Neuronal stem cell (in vitro differentiated cells): Measurements from ENCODE around the gene ACACB.

ENCODE experiments used
- DNase-seq: peaks from one replicate; pipeline ENCODE4 v3.0.0-alpha.2; 2013; ENCODE audit warnings: low spot score
- H2AFZ ChIP-seq: one replicate; pipeline ENCODE4 v1.6.1; 2013; ENCODE audit warnings: mild to moderate bottlenecking, low read length, inconsistent platforms
- H2AK5ac ChIP-seq: 2 replicates; pipeline ENCODE4 v1.6.1; 2013; ENCODE audit warnings: low read depth, mild to moderate bottlenecking, inconsistent platforms, low read length, moderate library complexity, mixed read lengths
- H2BK120ac ChIP-seq: 2 replicates; pipeline ENCODE4 v1.6.1; 2013; ENCODE audit warnings: low read depth, mild to moderate bottlenecking, inconsistent platforms, low read length, moderate library complexity, mixed read lengths
- H2BK12ac ChIP-seq: one replicate; pipeline ENCODE4 v1.6.1; 2013; ENCODE audit warnings: low read length, inconsistent platforms
- H2BK15ac ChIP-seq: 2 replicates; pipeline ENCODE4 v1.6.1; 2013; ENCODE audit warnings: mild to moderate bottlenecking, low read length, inconsistent platforms, mixed read lengths
- H2BK5ac ChIP-seq: one replicate; pipeline ENCODE4 v1.6.1; 2013; ENCODE audit warnings: inconsistent platforms, mild to moderate bottlenecking, low read length, moderate library complexity
- H3K14ac ChIP-seq: one replicate; pipeline ENCODE4 v1.6.1; 2013; ENCODE audit warnings: low read length, inconsistent platforms
- H3K18ac ChIP-seq: 2 replicates; pipeline ENCODE4 v1.6.1; 2013; ENCODE audit warnings: low read length, inconsistent platforms
- H3K23ac ChIP-seq: 2 replicates; pipeline ENCODE4 v1.6.1; 2013; ENCODE audit warnings: low read depth, mild to moderate bottlenecking, mixed read lengths, low read length, inconsistent platforms; ENCODE audit not compliant: poor library complexity
- H3K27ac ChIP-seq: replicated peaks from 3 replicates; pipeline ENCODE4 v1.5.1; 2013; ENCODE audit warnings: low read length, inconsistent platforms
- H3K27me3 ChIP-seq, 3 experiments: 2 replicates each; pipeline ENCODE4 v1.6.1; 2013; ENCODE audit warnings: low read length in 3 of 3, mild to moderate bottlenecking in 2 of 3, inconsistent platforms in 1 of 3, low read depth in 1 of 3, mixed read lengths in 1 of 3, moderate library complexity in 1 of 3; ENCODE audit not compliant: control insufficient read depth in 3 of 3, insufficient read depth in 3 of 3
- H3K36me3 ChIP-seq, 2 donors: replicated peaks in 1 of 2; 2 replicates each; pipeline ENCODE4 v1.6.1; 2013; ENCODE audit warnings: low read length in 2 of 2; ENCODE audit not compliant: control insufficient read depth in 2 of 2, insufficient read depth in 2 of 2
- H3K4ac ChIP-seq: 2 replicates; pipeline ENCODE4 v1.6.1; 2013; ENCODE audit warnings: inconsistent platforms, mild to moderate bottlenecking, low read length, moderate library complexity
- H3K4me1 ChIP-seq, 2 donors: 1 replicate in 1 of 2; 2 replicates in 1 of 2; pipeline ENCODE4 v1.6.1; 2013; ENCODE audit warnings: low read length in 2 of 2, low read depth in 1 of 2; ENCODE audit not compliant: control insufficient read depth in 2 of 2, insufficient read depth in 1 of 2
- H3K4me2 ChIP-seq: one replicate; pipeline ENCODE4 v1.6.1; 2013; ENCODE audit warnings: mild to moderate bottlenecking, low read length, inconsistent platforms; ENCODE audit not compliant: insufficient read depth, poor library complexity, severe bottlenecking
- H3K4me3 ChIP-seq, 2 donors: 2 replicates each; pipeline ENCODE4 v1.5.1; 2013; ENCODE audit warnings: low read length in 2 of 2, mild to moderate bottlenecking in 2 of 2, inconsistent platforms in 1 of 2, moderate library complexity in 1 of 2
- H3K79me1 ChIP-seq: one replicate; pipeline ENCODE4 v1.6.1; 2013; ENCODE audit warnings: low read depth, mild to moderate bottlenecking, inconsistent platforms, low read length, moderate library complexity
- H3K9ac ChIP-seq: one replicate; pipeline ENCODE4 v1.6.1; 2013; ENCODE audit warnings: mild to moderate bottlenecking, low read depth, low read length, inconsistent platforms; ENCODE audit not compliant: poor library complexity
- H3K9me3 ChIP-seq, 2 donors: replicated peaks in 1 of 2; 2 replicates each; pipeline versions ENCODE3 to v1.6.1; 2013; ENCODE audit warnings: low read length in 2 of 2, mild to moderate bottlenecking in 2 of 2, inconsistent platforms in 1 of 2, low read depth in 1 of 2, mixed read lengths in 1 of 2, moderate library complexity in 1 of 2; ENCODE audit not compliant: control insufficient read depth in 2 of 2, insufficient read depth in 1 of 2
- H4K8ac ChIP-seq: one replicate; pipeline ENCODE4 v1.6.1; 2013; ENCODE audit warnings: low read depth, mild to moderate bottlenecking, inconsistent platforms, low read length, moderate library complexity
- H4K91ac ChIP-seq: one replicate; pipeline ENCODE4 v1.6.1; 2013; ENCODE audit warnings: low read length, low read depth, mild to moderate bottlenecking, inconsistent platforms; ENCODE audit not compliant: poor library complexity
- WGBS, 2 donors: extraction: QIAGEN DNeasy Blood & Tissue Kit; methylation state at CpG; one replicate each; pipeline ENCODE4 v1.1.7; 2013; ENCODE audit warnings: missing lambda C conversion rate in 2 of 2, mixed read lengths in 1 of 2; ENCODE audit not compliant: insufficient read length in 2 of 2, insufficient replicate concordance in 1 of 2; ENCODE audit errors: extremely low coverage in 2 of 2; 5-methylcytosine and 5-hydroxymethylcytosine counted together

Gene ACACB

DNA sequence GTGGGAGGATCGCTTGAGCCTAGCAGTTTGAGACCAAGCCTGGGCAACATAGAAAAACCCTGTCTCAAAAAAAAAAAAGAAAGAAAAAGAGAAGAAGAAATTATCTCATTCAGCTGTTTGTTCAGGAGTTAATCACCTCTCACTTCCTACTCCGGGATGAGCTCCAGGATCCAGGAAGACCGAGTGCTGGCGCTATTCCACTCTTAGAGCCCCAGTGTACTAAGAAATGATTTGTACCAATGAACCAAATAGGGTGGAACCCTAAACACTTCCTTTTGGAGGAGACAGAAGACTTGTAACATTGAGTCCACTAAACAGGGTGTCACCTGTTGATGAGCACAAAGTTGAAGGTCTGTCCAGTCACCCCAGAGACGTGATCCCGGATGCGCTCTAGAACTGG, 26.7 kb upstream of the ACACB start:
- no peak overlapping the region for H4K91ac ChIP-seq
- no peak overlapping the region for H3K23ac ChIP-seq
- no peak overlapping the region for H3K4me2 ChIP-seq
- H3K18ac ChIP-seq = no peak overlapping the region
- no peak overlapping the region for H3K9ac ChIP-seq
- H4K8ac ChIP-seq = no peak overlapping the region
- H3K4me1 ChIP-seq = peaks cover 9 to 10% of the 10 kb centered on the region in 2 donors
- H2BK120ac ChIP-seq = no peak overlapping the region
- H2BK5ac ChIP-seq = no peak overlapping the region
- no peak overlapping the region for H2AK5ac ChIP-seq
- no peak overlapping the region for H3K4ac ChIP-seq
- DNase-seq = no peak
- WGBS, 2 donors = no CpG with 5 or more reads among the region's 7 CpGs
- H3K27ac ChIP-seq = no peak overlapping the region
- no peak overlapping the region for H3K14ac ChIP-seq
- no peaks in the 10 kb centered on the region for H3K27me3 ChIP-seq
- no peak overlapping the region for H2AFZ ChIP-seq
- H3K36me3 ChIP-seq = peaks cover 23 to 76% of the 10 kb centered on the region in 2 donors
- no peak overlapping the region for H2BK12ac ChIP-seq
- no peaks in the 10 kb centered on the region for H3K79me1 ChIP-seq
- H2BK15ac ChIP-seq = no peak overlapping the region
- H3K4me3 ChIP-seq = no peak overlapping the region
- H3K9me3 ChIP-seq = peaks cover 1 to 7% of the 10 kb centered on the region in 2 donors

GRCh38 chr12:109092497-109093021, 23.8 kb upstream of the ACACB start:
- no peak overlapping the region for H3K14ac ChIP-seq
- H3K18ac ChIP-seq = no peak overlapping the region
- H2BK12ac ChIP-seq = no peak overlapping the region
- DNase-seq = no peak
- no peak overlapping the region for H4K8ac ChIP-seq
- peaks cover 10 to 11% of the 10 kb centered on the region in 2 donors for H3K4me1 ChIP-seq
- H3K36me3 ChIP-seq = peaks cover 14 to 47% of the 10 kb centered on the region in 2 donors
- peak overlapping the region; percentile 77 for H2AFZ ChIP-seq
- H2AK5ac ChIP-seq = peak overlapping the region; percentile 43
- no peaks in the 10 kb centered on the region for H3K27me3 ChIP-seq
- no peak overlapping the region for H3K27ac ChIP-seq
- H3K4ac ChIP-seq = no peak overlapping the region
- H3K9ac ChIP-seq = no peak overlapping the region
- H4K91ac ChIP-seq = no peak overlapping the region
- H2BK120ac ChIP-seq = no peak overlapping the region
- H3K4me3 ChIP-seq = peak overlapping the region in 1 of 2 donors; percentile 51
- no peaks in the 10 kb centered on the region for H3K79me1 ChIP-seq
- no peak overlapping the region for H3K23ac ChIP-seq
- no peak overlapping the region for H2BK5ac ChIP-seq
- no peak overlapping the region for H3K4me2 ChIP-seq
- no CpG with 5 or more reads among the region's 6 CpGs for WGBS, 2 donors
- peaks cover 0 to 7% of the 10 kb centered on the region in 2 donors for H3K9me3 ChIP-seq
- H2BK15ac ChIP-seq = no peak overlapping the region

DNA sequence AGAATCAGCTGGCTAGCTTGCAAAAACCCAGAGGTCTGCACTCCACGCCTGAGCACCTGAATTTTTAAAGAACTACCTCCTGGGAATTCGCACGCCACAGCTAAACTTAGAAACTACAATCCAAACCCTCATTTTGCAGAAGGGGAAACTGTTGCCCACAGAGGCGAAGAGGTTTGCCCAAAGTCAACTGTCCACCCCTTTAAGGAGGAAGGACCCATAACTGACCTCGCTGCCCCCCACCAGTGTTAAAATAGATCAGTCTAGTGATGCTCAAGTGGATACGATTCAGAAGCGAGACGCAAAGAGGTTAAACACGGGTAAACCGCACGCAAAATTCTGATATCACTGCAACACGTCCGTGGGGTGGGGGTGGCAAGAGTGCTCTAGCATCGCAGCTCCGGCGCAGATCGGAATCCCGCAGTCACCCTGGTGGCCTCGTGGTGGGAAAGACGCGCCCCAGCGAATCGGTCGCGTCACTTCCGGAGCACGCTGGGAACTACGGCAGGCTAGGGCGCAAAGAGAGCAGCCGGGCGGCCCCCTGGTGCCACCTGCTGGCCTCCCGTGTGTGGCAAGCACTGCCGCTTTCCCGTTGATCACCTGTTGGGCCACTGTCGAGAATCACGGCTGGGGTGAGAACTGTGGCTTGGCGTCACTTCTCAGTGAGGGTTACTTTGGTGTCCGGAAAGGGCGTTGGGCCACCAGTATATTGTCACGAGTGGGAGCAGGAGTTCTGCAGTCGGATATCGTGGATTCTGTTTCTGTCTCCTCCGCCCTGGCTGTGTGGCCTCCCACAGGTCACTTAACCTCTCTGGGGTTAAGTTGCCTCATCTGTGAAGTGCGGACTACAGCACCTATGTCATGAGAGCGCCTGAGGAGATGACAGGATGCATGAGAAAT, 23.1 kb upstream of the ACACB start, which contains the start of gene ALKBH2:
Gene ALKBH2, minus strand, starts transcription at position 451 of the 897 bp plus-strand sequence. CDS start 686 bp downstream, outside the sequence.
- no peak within 1 kb of the TSS for H2BK12ac ChIP-seq
- H3K4me3 ChIP-seq = peak within 1 kb of the TSS; percentile 51 to 74
- H2AFZ ChIP-seq = peak within 1 kb of the TSS; percentile 77
- no peaks in the 10 kb centered on the region for H3K79me1 ChIP-seq
- H2BK15ac ChIP-seq = no peak within 1 kb of the TSS
- no CpG with 5 or more reads among the region's 45 CpGs for WGBS, 2 donors
- H2BK120ac ChIP-seq = no peak within 1 kb of the TSS
- peak within 1 kb of the TSS; percentile 71 for H3K9ac ChIP-seq
- DNase-seq = peak; percentile 77
- peaks cover 0 to 7% of the 10 kb centered on the region in 2 donors for H3K9me3 ChIP-seq
- H3K27ac ChIP-seq = no peak within 1 kb of the TSS
- no peak within 1 kb of the TSS for H3K4ac ChIP-seq
- H2BK5ac ChIP-seq = no peak within 1 kb of the TSS
- H2AK5ac ChIP-seq = peak within 1 kb of the TSS; percentile 43
- H3K23ac ChIP-seq = peak within 1 kb of the TSS; percentile 95
- peak within 1 kb of the TSS; percentile 82 for H3K18ac ChIP-seq
- H4K8ac ChIP-seq = no peak within 1 kb of the TSS
- H3K4me1 ChIP-seq = peaks cover 10 to 11% of the 10 kb centered on the region in 2 donors
- H4K91ac ChIP-seq = no peak within 1 kb of the TSS
- no peaks in the 10 kb centered on the region for H3K27me3 ChIP-seq
- H3K36me3 ChIP-seq = peaks cover 14 to 40% of the 10 kb centered on the region in 2 donors
- peak within 1 kb of the TSS; percentile 54 for H3K4me2 ChIP-seq
- H3K14ac ChIP-seq = no peak within 1 kb of the TSS

GRCh38 chr12:109097140-109097434, 19.3 kb upstream of the ACACB start:
- Histone ChIP-seq H3K27ac (peak overlapping the region; percentile 85), H4K91ac (no peak overlapping the region), H2BK120ac (no peak overlapping the region), H2BK5ac (no peak overlapping the region), H2AK5ac (no peak overlapping the region), H4K8ac (no peak overlapping the region), H3K4me1 (peaks cover 13% of the 10 kb centered on the region in 2 donors), H2AFZ (peak overlapping the region; percentile 99), H3K23ac (no peak overlapping the region), H2BK15ac (no peak overlapping the region), H3K4ac (no peak overlapping the region), H3K27me3 (no peaks in the 10 kb centered on the region), H2BK12ac (no peak overlapping the region), H3K9me3 (peaks cover 0 to 4% of the 10 kb centered on the region in 2 donors), H3K18ac (peak overlapping the region; percentile 12), H3K36me3 (peaks cover 19 to 40% of the 10 kb centered on the region in 2 donors), H3K4me2 (peak overlapping the region; percentile 34), H3K4me3 (peak overlapping the region; percentile 63 to 78), H3K9ac (no peak overlapping the region), H3K79me1 (peaks cover 4% of the 10 kb centered on the region), H3K14ac (no peak overlapping the region)
- no CpG with 5 or more reads among the region's 11 CpGs for WGBS, 2 donors
- no peak for DNase-seq
